ENCODE results near the gene B4GALT4. TPM values are rescaled to one million over a fixed set of nuclear protein-coding genes. Genes with fewer than 3 reads are reported as not detected.

Gene B4GALT4
- total and polyA plus RNA-seq, 11 donors, result 8.1 to 15.9 (median 12.1) TPM

DNA sequence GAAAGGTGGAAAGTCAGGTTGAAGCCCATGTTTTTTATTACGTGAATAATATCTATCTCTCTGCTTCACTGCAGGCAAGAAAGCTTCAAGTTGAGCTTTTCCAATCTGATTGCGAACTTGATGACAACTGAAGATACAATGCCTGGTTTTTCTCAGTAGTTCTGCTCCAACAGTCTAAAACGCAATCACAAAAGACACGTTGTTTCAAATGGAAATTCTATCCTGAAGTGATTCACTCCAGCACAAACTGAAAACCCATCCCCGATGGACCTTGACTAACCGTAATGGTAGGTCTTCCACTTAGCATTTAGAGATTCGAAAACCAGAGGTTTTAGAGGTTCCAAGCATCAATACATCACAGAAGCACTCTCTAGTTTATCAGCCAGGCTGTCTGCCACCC lies 10.6 kb downstream of the B4GALT4 start:
- no peak overlapping the region for H3K4me3 ChIP-seq
- H3K4me1 ChIP-seq, result peaks cover 0 to 6% (median under 1%) of the 10 kb centered on the region in 12 donors
- H3K36me3 ChIP-seq, result peaks cover 0 to 92% (median 82%) of the 10 kb centered on the region in 9 donors
- TF ChIP-seq, protein P1, sequence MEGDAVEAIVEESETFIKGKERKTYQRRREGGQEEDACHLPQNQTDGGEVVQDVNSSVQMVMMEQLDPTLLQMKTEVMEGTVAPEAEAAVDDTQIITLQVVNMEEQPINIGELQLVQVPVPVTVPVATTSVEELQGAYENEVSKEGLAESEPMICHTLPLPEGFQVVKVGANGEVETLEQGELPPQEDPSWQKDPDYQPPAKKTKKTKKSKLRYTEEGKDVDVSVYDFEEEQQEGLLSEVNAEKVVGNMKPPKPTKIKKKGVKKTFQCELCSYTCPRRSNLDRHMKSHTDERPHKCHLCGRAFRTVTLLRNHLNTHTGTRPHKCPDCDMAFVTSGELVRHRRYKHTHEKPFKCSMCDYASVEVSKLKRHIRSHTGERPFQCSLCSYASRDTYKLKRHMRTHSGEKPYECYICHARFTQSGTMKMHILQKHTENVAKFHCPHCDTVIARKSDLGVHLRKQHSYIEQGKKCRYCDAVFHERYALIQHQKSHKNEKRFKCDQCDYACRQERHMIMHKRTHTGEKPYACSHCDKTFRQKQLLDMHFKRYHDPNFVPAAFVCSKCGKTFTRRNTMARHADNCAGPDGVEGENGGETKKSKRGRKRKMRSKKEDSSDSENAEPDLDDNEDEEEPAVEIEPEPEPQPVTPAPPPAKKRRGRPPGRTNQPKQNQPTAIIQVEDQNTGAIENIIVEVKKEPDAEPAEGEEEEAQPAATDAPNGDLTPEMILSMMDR (IDR thresholded peaks at IDR 0.05), result no peak
- no peak for TF ChIP-seq POLR2A (IDR thresholded peaks at IDR 0.05)
- H3K9me3 ChIP-seq, result no peaks in the 10 kb centered on the region
- ATAC-seq, result no peak
- 84 to 92% (median 88%) methylated on average over 7 of the region's 7 CpGs for WGBS, 4 donors
- no peak for DNase-seq
- no peak overlapping the region for H3K27ac ChIP-seq
- H3K27me3 ChIP-seq, result no peaks in the 10 kb centered on the region
- intact Hi-C loops (cut with DNase I), result loop anchor here in 1 of 10 donors (10.0 kb wide), 1 partner anchor 345 kb away; no protein-coding TSS in a partner anchor

DNA sequence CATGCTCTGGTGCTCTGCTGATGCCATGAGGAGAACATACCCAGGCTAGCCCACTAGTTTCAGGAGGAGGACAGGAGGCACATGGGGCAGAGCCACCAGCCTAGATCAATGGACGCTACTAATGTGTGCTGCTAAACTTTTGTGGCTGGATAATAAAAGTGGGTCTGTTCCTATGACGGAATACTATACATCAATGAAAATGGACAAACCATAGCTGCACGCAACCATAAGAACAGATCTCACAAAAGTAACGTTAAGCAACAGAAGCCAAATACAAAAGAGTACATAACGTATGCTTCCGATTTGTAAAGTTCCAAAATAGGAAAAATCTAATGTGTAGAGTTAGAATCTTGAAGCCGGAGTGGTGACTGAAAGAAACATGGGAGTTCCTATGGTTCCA lies 11.5 kb downstream of the B4GALT4 start:
- Histone ChIP-seq H3K4me1 (no peaks in the 10 kb centered on the region), H3K27ac (no peak overlapping the region), H3K27me3 (no peaks in the 10 kb centered on the region), H3K4me3 (no peak overlapping the region), H3K36me3 (peaks cover 0 to 92% (median 81%) of the 10 kb centered on the region in 9 donors), H3K9me3 (no peaks in the 10 kb centered on the region)
- WGBS, 4 donors, result 69 to 99% (median 91%) methylated on average over 7 of the region's 7 CpGs
- TF ChIP-seq, protein P1 (IDR thresholded peaks at IDR 0.05), result no peak
- TF ChIP-seq POLR2A (IDR thresholded peaks at IDR 0.05), result no peak
- ATAC-seq (no peak), DNase-seq (no peak)
- intact Hi-C loops (cut with DNase I), result no loop called here

DNA sequence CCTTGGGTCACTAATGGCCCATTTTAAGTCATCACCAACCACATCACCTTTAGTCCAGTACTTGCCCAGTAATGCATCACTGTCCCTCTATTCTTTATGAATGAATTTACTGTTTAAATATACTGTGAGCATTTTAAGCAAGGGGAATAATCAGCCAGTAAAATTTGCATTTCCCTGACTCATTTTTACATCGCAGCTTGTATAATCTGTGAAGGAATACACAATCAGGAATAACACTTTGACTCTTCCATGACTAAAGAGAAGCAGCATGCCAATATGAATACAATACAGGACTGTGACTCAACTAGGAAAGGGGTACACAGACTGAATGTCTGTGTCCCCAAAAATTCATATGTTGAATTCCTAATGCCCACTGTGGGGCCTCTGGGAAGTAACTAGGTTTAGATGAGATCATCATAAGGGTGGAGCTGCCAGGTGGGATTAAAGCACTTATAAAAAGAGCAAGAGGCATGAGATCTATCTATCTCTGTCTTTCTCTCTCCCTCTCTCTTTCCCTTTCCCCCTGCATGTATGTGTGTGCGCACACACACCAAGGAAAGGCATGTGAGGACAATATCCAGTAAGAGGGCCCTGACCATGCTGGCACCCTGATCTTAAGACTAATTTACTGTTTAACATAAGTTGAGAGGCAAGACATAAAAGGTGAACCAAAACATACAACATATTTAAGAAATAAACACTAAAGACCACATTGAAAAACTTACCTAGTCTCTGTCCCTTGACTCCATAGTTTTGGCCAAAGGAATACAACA lies 12.1 kb downstream of the B4GALT4 start:
- DNase-seq, result no peak
- Histone ChIP-seq H3K36me3 (peaks cover 0 to 94% (median 84%) of the 10 kb centered on the region in 9 donors), H3K4me3 (no peak overlapping the region), H3K9me3 (no peaks in the 10 kb centered on the region), H3K27me3 (no peaks in the 10 kb centered on the region), H3K27ac (no peak overlapping the region), H3K4me1 (no peaks in the 10 kb centered on the region)
- intact Hi-C loops (cut with DNase I), result no loop called here
- ATAC-seq, result no peak
- WGBS, 4 donors, result 93 to 99% (median 97%) methylated on average over 2 of the region's 2 CpGs
- TF ChIP-seq, protein P1 (IDR thresholded peaks at IDR 0.05), result no peak
- no peak for TF ChIP-seq POLR2A (IDR thresholded peaks at IDR 0.05)

DNA sequence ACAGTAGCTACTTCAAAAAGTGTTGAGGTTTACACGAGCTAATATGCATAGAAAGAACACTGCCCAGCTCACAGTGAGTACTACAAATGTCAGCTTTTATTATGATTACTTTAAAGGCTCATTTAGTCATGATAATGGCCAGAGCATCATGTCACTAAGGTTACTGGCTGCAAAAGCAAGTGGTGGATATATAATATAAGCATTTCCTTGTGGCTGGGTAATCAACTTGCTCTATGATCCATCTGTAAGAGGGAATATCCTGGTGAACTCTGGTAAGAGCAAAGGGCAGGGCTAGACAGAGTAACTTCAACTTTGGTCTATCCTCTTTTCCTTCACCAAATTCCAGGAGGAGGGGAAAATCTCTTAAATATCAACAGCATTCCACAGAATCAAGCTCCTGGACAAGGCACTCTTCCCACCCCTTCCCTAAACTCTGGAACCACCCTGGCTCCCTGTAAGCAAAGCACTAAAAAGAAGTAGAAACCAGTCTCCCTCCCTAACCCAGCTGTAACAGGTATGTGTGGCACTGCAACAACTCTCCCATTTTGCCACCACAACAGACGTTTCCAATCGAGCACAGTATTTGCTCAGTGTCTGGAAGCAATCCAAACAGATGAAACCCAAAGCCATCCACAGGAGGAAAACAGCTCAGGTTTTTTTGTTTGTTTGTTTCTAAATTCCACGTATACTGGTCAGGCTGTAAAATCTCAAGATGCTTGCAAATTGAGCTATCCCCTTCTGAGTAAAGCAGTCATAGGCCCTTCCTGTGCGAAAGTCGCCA lies 13.4 kb downstream of the B4GALT4 start:
- H3K4me1 ChIP-seq, result no peaks in the 10 kb centered on the region
- ATAC-seq, result no peak
- DNase-seq, result no peak
- no peaks in the 10 kb centered on the region for H3K27me3 ChIP-seq
- 82 to 86% (median 83%) methylated on average over 6 of the region's 6 CpGs for WGBS, 4 donors
- no peaks in the 10 kb centered on the region for H3K9me3 ChIP-seq
- no peak overlapping the region for H3K4me3 ChIP-seq
- intact Hi-C loops (cut with DNase I), result no loop called here
- H3K36me3 ChIP-seq, result peaks cover 0 to 94% (median 84%) of the 10 kb centered on the region in 9 donors
- H3K27ac ChIP-seq, result no peak overlapping the region
- TF ChIP-seq POLR2A (IDR thresholded peaks at IDR 0.05), result no peak
- TF ChIP-seq, protein P1 (IDR thresholded peaks at IDR 0.05), result no peak

All from heart left ventricle (tissue), 16 donors.